GM13977 (cell line): ENCODE results near the gene CEP72.

Experiments
- DNase-seq: peaks from one replicate; pipeline ENCODE4 v3.0.0; 2012; ENCODE audit warnings: low spot score
- CTCF ChIP-seq: IDR thresholded peaks from 2 replicates; pipeline ENCODE4 v1.5.1; 2012; ENCODE audit warnings: mild to moderate bottlenecking, control low read depth; ENCODE audit not compliant: insufficient read depth; ENCODE audit errors: extremely low read depth, missing control alignments
- in situ Hi-C: fragments of 300-500 bp; cut with MboI; formaldehyde crosslinking; loops from one replicate; pipeline ENCODE4 v1.12.0; 2022; ENCODE audit warnings: low sequenced_read_pairs, low pct_unique_long_range_greater_than_20kb, mixed read lengths, inconsistent platforms; ENCODE audit not compliant: unreplicated experiment

The CEP72 gene

GRCh38 chr5:644509-644908, 32.4 kb downstream of the CEP72 start:
- in situ Hi-C loops, result no loop called here
- TF ChIP-seq CTCF, result no peak
- no peak for DNase-seq

GRCh38 chr5:644971-645370, 32.8 kb downstream of the CEP72 start:
- no peak for DNase-seq
- in situ Hi-C loops, result no loop called here
- TF ChIP-seq CTCF, result no peak

GRCh38 chr5:645421-645820, 33.3 kb downstream of the CEP72 start:
- in situ Hi-C loops, result no loop called here
- TF ChIP-seq CTCF, result no peak
- no peak for DNase-seq

- TF ChIP-seq CTCF, result no peak
- no peak for DNase-seq
- in situ Hi-C loops, result no loop called here
Measured at GRCh38 chr5:646396-647201, 34.5 kb downstream of the CEP72 start.

- DNase-seq, result no peak
- TF ChIP-seq CTCF, result no peak
- in situ Hi-C loops, result no loop called here
Measured at GRCh38 chr5:647311-647710, 35.2 kb downstream of the CEP72 start.

- DNase-seq, result no peak
- TF ChIP-seq CTCF, result no peak
- in situ Hi-C loops, result no loop called here
Measured at GRCh38 chr5:647727-648126, 35.6 kb downstream of the CEP72 start.
